Choroid plexus epithelial cell (primary cell): Measurements from ENCODE around the gene ATXN1.

Source experiments
- DNase-seq: peaks from one replicate; pipeline ENCODE4 v3.0.0-alpha.2; 2010; ENCODE audit warnings: low read depth
- H3K4me3 ChIP-seq: 2 replicates; pipeline ENCODE4 v1.5.1; 2011; ENCODE audit warnings: low read depth, mild to moderate bottlenecking, control low read depth, low read length, moderate library complexity
- TF ChIP-seq, protein P1 (sequence below): conservative IDR thresholded peaks from 2 replicates; pipeline ENCODE4 v1.5.1; 2011; ENCODE audit warnings: low read depth, mild to moderate bottlenecking, control low read depth, inconsistent platforms, low read length, moderate library complexity

Gene ATXN1

DNA sequence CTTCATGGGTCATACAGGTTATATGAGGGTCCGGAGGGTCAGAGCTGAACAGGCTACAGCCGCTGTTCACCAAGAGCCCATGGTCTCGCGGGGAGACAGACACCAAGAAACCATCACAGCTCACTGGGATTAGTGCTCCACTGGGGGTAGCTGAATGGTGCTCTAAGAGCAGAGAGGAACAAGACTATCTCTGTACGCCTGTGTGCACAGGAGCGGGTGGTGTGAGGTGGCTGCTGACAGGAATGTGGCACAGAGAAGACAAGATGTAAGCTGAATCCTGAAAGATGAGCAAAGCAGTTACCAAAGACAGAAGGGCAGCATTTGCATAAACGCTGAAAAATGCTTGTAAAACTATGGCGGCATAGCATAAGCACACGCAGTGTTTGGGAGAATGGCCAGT lies 383.8 kb downstream of the ATXN1 start:
- TF ChIP-seq, protein P1, sequence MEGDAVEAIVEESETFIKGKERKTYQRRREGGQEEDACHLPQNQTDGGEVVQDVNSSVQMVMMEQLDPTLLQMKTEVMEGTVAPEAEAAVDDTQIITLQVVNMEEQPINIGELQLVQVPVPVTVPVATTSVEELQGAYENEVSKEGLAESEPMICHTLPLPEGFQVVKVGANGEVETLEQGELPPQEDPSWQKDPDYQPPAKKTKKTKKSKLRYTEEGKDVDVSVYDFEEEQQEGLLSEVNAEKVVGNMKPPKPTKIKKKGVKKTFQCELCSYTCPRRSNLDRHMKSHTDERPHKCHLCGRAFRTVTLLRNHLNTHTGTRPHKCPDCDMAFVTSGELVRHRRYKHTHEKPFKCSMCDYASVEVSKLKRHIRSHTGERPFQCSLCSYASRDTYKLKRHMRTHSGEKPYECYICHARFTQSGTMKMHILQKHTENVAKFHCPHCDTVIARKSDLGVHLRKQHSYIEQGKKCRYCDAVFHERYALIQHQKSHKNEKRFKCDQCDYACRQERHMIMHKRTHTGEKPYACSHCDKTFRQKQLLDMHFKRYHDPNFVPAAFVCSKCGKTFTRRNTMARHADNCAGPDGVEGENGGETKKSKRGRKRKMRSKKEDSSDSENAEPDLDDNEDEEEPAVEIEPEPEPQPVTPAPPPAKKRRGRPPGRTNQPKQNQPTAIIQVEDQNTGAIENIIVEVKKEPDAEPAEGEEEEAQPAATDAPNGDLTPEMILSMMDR: no peak
- DNase-seq: no peak
- no peak overlapping the region for H3K4me3 ChIP-seq

DNA sequence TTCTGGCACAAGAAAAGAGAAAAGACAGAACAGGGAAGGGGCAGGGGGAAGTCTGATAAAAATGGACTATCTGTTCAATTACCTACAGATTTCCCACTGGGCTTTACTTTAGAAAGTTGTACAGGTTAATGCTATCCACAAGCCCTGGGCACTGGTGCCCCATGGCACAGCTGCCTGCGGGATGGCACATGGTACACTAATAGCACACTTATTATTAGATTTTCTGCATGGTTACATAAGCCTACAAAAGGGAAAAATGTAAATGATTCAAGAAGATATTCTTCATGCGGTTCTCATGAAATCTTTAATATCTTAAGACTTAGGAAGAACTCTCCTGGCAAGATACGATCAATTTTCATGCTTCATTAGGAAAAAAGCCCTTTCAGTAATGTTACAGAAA lies 385.4 kb downstream of the ATXN1 start:
- no peak for DNase-seq
- no peak overlapping the region for H3K4me3 ChIP-seq
- TF ChIP-seq, protein P1: no peak

DNA sequence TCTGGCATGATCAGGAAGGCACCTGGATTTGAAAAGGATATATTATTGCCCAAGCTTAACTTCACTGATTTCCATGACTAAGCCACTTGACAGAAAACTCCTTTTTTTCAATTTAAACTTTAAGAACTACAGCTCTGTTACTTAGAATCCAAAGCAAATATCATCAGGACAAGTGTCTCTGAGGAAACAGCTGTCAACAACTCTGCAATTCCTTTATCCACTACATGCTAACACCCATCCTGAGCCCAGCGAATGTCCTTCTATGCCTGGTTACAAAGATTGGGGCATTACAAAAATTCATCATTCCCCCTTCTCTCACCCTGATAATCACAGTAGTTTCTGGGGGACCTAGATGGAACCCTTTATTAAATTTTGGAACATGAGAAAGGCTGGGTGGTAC lies 386.1 kb downstream of the ATXN1 start:
- no peak overlapping the region for H3K4me3 ChIP-seq
- DNase-seq: no peak
- TF ChIP-seq, protein P1: no peak

DNA sequence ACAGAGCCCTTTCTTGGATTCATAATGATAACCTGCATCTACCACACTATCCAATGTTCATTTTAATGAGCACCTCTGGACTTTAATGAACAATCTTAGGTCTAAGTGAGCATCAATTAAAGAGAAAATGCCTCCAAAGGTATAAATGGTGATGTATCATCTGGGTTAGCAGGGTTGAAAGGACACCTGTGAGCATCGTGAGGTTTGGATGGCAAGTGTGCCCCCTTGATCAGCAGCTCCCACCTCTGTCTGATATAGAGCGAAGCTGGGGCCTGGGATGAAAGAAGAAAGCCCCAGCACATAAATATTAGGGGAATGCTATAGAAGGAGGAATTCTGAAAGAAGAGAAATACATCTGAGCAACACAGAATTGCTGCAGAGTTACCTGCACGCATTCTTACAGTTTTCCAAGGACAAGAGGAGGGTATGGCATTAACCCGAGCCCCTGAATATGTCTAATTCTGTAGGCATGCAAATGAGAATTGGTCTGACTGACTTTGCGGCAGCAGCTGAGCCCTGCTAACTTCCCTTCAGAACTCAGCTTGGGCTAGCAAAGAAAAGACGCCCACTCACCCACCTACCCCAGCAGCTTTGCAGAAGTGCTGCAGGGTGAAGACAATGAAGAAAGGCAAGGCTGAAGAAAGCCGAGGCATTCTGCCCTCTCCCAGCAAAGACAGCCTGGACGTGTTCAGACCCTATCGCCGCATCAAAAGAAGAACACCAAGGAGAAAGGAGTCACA lies 386.6 kb downstream of the ATXN1 start:
- no peak overlapping the region for H3K4me3 ChIP-seq
- DNase-seq: no peak
- TF ChIP-seq, protein P1: no peak

DNA sequence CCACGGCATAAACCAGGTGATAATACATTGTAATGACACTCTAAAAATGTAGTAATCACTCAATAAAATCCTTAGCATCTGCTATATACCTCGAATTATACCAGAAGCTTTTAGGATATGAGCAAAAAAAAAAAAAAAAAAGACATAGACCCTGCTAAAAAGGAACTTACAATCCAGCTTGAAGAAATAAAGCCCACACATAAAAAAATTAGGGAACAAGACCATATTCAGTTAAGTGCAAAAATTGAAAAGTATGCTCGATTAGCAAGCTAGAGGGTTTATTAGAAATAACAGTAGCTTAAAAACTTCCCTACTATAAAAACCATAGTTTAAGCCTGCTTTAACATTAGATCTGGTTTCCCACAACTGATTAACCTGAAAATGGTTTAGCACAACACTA lies 387.2 kb downstream of the ATXN1 start:
- no peak overlapping the region for H3K4me3 ChIP-seq
- TF ChIP-seq, protein P1: no peak
- no peak for DNase-seq

DNA sequence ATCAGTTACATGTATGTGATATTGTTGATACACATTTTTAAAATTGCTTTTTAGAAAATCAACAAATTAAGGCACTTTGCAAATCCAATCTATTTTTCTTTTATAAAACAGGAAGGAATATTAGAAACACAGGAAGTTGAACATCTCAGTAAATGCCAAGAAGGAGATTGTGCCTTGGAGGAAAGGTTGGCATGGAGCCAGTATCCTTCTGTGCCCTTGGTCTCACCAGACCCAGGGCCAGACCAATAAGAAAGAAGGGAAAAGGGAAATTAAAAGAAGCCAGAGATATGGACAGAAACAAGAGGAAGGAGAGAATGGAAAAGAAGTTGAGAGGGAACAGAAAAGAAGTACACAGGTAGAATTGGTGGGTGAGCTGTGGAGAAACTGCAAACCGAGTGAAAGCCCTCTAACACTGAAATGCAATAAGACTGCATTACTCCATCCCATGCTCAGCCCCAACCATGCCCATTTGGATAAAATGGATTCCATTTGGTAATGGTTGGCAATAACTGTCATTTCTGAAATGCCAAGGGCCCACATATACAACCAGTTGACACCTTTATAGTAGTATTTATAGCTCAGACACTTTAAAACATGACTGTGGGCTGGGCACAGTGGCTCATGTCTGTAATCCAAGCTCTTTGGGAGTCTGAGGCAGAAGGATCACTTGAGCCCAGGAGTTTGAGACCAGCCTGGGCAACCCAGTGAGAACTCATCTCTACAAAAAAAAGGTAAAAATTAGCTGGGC lies 389.1 kb downstream of the ATXN1 start:
- no peak overlapping the region for H3K4me3 ChIP-seq
- no peak for DNase-seq
- TF ChIP-seq, protein P1: no peak
